Cardiac atrium fibroblast (primary cell): ENCODE results near the gene NAXD. TPM values are rescaled to one million over a fixed set of nuclear protein-coding genes. Genes with fewer than 3 reads are reported as not detected.

Source experiments
- total RNA-seq: library from RNA; depleted of rRNA; stranded (reverse); fragments of >200 nt; gene quantifications from 2 replicates; pipeline ENCODE4 v1.2.3, GENCODE V29; 2015

Gene NAXD
- 19.1 and 23.6 TPM in 2 replicates for total RNA-seq

GRCh38 chr13:110615322-110616102 lies at the start of gene NAXD:
NAXD (plus strand) TSS chr13:110615545; CDS start chr13:110615602, 57 bp downstream.

Other genes starting within 250 kb of the NAXD start
- gene RAB20, start 53.8 kb upstream of the NAXD start, total RNA-seq = 14.6 and 30.5 TPM in 2 replicates
- 44.2 and 54.2 TPM in 2 replicates for gene CARS2, start 90.6 kb downstream of the NAXD start, total RNA-seq
- 6.0 and 6.1 TPM in 2 replicates for gene ING1, start 98.2 kb downstream of the NAXD start, total RNA-seq